Loucy (cell line): Measurements from ENCODE around the gene IQCN.

Experiments used
- H2AFZ ChIP-seq: fragments of 200-600 bp; sonication (generic); 2 replicates; pipeline ENCODE4 v1.6.0; 2016; ENCODE audit warnings: antibody characterized with exemption, mild to moderate bottlenecking, low read length, moderate library complexity
- H3F3A ChIP-seq: fragments of 200-600 bp; 2 replicates; pipeline ENCODE4 v1.6.0; 2016; ENCODE audit warnings: antibody characterized with exemption, low read depth, mild to moderate bottlenecking
- H3K27me3 ChIP-seq: fragments of 200-600 bp; sonication (generic); 2 replicates; pipeline ENCODE4 v1.6.1; 2014; ENCODE audit warnings: low read length, mild to moderate bottlenecking; ENCODE audit not compliant: insufficient read depth, poor library complexity, severe bottlenecking
- H3K36me3 ChIP-seq: fragments of 200-600 bp; sonication (generic); 2 replicates; pipeline ENCODE4 v1.6.1; 2016; ENCODE audit warnings: low read length; ENCODE audit not compliant: insufficient read depth
- H3K4me1 ChIP-seq: fragments of 200-600 bp; sonication (generic); 2 replicates; pipeline ENCODE4 v1.5.1; 2014; ENCODE audit warnings: low read length, mild to moderate bottlenecking; ENCODE audit not compliant: insufficient read depth, poor library complexity, severe bottlenecking
- H3K4me2 ChIP-seq: fragments of 200-600 bp; sonication (generic); 2 replicates; pipeline ENCODE4 v1.6.0; 2014; ENCODE audit warnings: antibody characterized with exemption, low read length, low read depth, mild to moderate bottlenecking; ENCODE audit not compliant: poor library complexity, severe bottlenecking
- H3K4me3 ChIP-seq: fragments of 200-600 bp; sonication (generic); 2 replicates; pipeline ENCODE4 v1.5.1; 2014; ENCODE audit warnings: low read length, mild to moderate bottlenecking, mixed read lengths; ENCODE audit not compliant: poor library complexity, severe bottlenecking
- H3K79me2 ChIP-seq: fragments of 200-600 bp; sonication (generic); 2 replicates; pipeline ENCODE4 v1.6.1; 2014; ENCODE audit warnings: low read length; ENCODE audit not compliant: insufficient read depth
- H3K9ac ChIP-seq: fragments of 200-600 bp; sonication (generic); 2 replicates; pipeline ENCODE4 v1.6.0; 2014; ENCODE audit warnings: mild to moderate bottlenecking, low read depth, low read length, moderate library complexity; ENCODE audit not compliant: poor library complexity, severe bottlenecking
- H3K9me2 ChIP-seq: fragments of 200-600 bp; sonication (generic); replicated peaks from 2 replicates; pipeline ENCODE4 v1.6.1; 2016; ENCODE audit warnings: low read depth, low read length, mixed read lengths
- H3K9me3 ChIP-seq: fragments of 200-600 bp; sonication (generic); 2 replicates; pipeline ENCODE4 v1.6.1; 2014; ENCODE audit warnings: mild to moderate bottlenecking, antibody characterized with exemption, low read length, low read depth; ENCODE audit not compliant: insufficient read depth
- H4K20me1 ChIP-seq: fragments of 200-600 bp; sonication (generic); 2 replicates; pipeline ENCODE4 v1.6.0; 2014; ENCODE audit warnings: antibody characterized with exemption, low read length, mild to moderate bottlenecking; ENCODE audit not compliant: insufficient read depth, poor library complexity, severe bottlenecking
- CTCF ChIP-seq: fragments of 200-600 bp; sonication (generic); conservative IDR thresholded peaks from 2 replicates; pipeline ENCODE4 v1.5.1; 2014; ENCODE audit warnings: mild to moderate bottlenecking, antibody characterized with exemption, low read length
- EZH2phosphoT487 ChIP-seq: fragments of 200-600 bp; IDR thresholded peaks from 2 replicates; pipeline ENCODE4 v1.6.1; 2018; ENCODE audit warnings: antibody characterized with exemption, mild to moderate bottlenecking, moderate library complexity, borderline replicate concordance

IQCN gene

GRCh38 chr19:18265582-18265981 is 8.7 kb downstream of the IQCN start:
- Histone ChIP-seq H3K36me3 (no peaks in the 10 kb centered on the region), H3K27me3 (no peaks in the 10 kb centered on the region), H3K4me3 (peak overlapping the region; percentile 47), H3K9me2 (no peaks in the 10 kb centered on the region), H3F3A (no peaks in the 10 kb centered on the region), H3K4me2 (peak overlapping the region; percentile 72), H2AFZ (no peak overlapping the region), H3K4me1 (peaks cover 14% of the 10 kb centered on the region), H3K9ac (peak overlapping the region; percentile 52), H4K20me1 (no peaks in the 10 kb centered on the region), H3K79me2 (no peaks in the 10 kb centered on the region), H3K9me3 (no peaks in the 10 kb centered on the region)
- no peak for TF ChIP-seq CTCF
- TF ChIP-seq EZH2phosphoT487, result no peak

- Histone ChIP-seq H3K36me3 (no peaks in the 10 kb centered on the region), H3K9me3 (no peaks in the 10 kb centered on the region), H3K9me2 (no peaks in the 10 kb centered on the region), H3K9ac (peak overlapping the region; percentile 52), H3K4me1 (peaks cover 14% of the 10 kb centered on the region), H3K4me3 (peak overlapping the region; percentile 47), H3K79me2 (no peaks in the 10 kb centered on the region), H3K4me2 (peak overlapping the region; percentile 72), H3F3A (no peaks in the 10 kb centered on the region), H2AFZ (no peak overlapping the region), H4K20me1 (no peaks in the 10 kb centered on the region), H3K27me3 (no peaks in the 10 kb centered on the region)
- no peak for TF ChIP-seq EZH2phosphoT487
- no peak for TF ChIP-seq CTCF
These were observed 9.2 kb downstream of the IQCN start for GRCh38 chr19:18264971-18265540.

- Histone ChIP-seq H2AFZ (no peak overlapping the region), H3K9me2 (no peaks in the 10 kb centered on the region), H3F3A (no peaks in the 10 kb centered on the region), H3K4me1 (peaks cover 14% of the 10 kb centered on the region), H3K9me3 (no peaks in the 10 kb centered on the region), H3K36me3 (no peaks in the 10 kb centered on the region), H3K9ac (no peak overlapping the region), H3K4me3 (no peak overlapping the region), H3K27me3 (no peaks in the 10 kb centered on the region), H3K4me2 (no peak overlapping the region), H4K20me1 (no peaks in the 10 kb centered on the region), H3K79me2 (no peaks in the 10 kb centered on the region)
- TF ChIP-seq CTCF (no peak), EZH2phosphoT487 (no peak)
These were observed 10.0 kb downstream of the IQCN start for GRCh38 chr19:18264137-18264854.
